GM12878 (cell line): Measurements from ENCODE around the gene MAP1A. TPM values are rescaled to one million over a fixed set of nuclear protein-coding genes. Genes with fewer than 3 reads are reported as not detected.

Experiments
- ATAC-seq: fragments of 200-7000 bp; cut with Tn5 transposase; 3 replicates; pipeline ENCODE4 v1.9.1; 2020; ENCODE audit warnings: mild to moderate bottlenecking, moderate library complexity
- BruUV-seq: library from RNA; stranded (reverse); fragments of 400-500 nt; replicated peaks from 2 replicates; lab custom pipeline; 2021; lab: Mats Ljungman, UMichigan
- CTCF ChIA-PET: fragments of 300-600 bp; sonication (Branson Sonifier 250); formaldehyde crosslinking; extraction: SDS; loops from one replicate; lab custom pipeline; 2021; ENCODE audit warnings: inconsistent platforms; lab: Yijun Ruan, JAX
- POLR2A ChIA-PET: fragments of 350-600 bp; formaldehyde crosslinking; extraction: SDS; loops from one replicate; lab custom pipeline; 2021; ENCODE audit warnings: inconsistent platforms; lab: Charles Lee
- RAD21 ChIA-PET: fragments of 300-600 bp; sonication (Branson Sonifier 250); formaldehyde crosslinking; loops from one replicate; lab custom pipeline; 2023; ENCODE audit warnings: antibody characterized with exemption; ENCODE audit not compliant: unreplicated experiment; lab: Charles Lee
- SMC1A ChIA-PET: fragments of 300-600 bp; sonication (Branson Sonifier 250); formaldehyde crosslinking; loops from one replicate; lab custom pipeline; 2023; ENCODE audit not compliant: unreplicated experiment, uncharacterized antibody; lab: Charles Lee
- DNase-seq: peaks from one replicate; pipeline ENCODE4 v3.0.0-alpha.2; 2011; ENCODE audit warnings: low read depth, low spot score
- FAIRE-seq: peaks from 3 replicates; lab custom pipeline; 2011; peaks lifted over from hg19 to GRCh38; lab: Jason Lieb, UNC
- H2AFZ ChIP-seq: 2 replicates; pipeline ENCODE4 v1.6.0; 2011; ENCODE audit warnings: low read depth, low read length, control low read depth; ENCODE audit not compliant: control insufficient read depth
- H3K27ac ChIP-seq: 2 replicates; pipeline ENCODE4 v1.5.1; 2011; ENCODE audit warnings: control low read depth; ENCODE audit not compliant: control insufficient read depth, insufficient read depth
- H3K27me3 ChIP-seq, 2 experiments: replicated peaks in 1 of 2; 2 replicates each; pipeline versions ENCODE4 v1.6.0 to v1.6.1; 2011; ENCODE audit warnings: low read length in 1 of 2; ENCODE audit not compliant: control insufficient read depth in 2 of 2, insufficient read depth in 2 of 2
- H3K36me3 ChIP-seq, 2 experiments: 2 replicates each; pipeline ENCODE4 v1.5.1; 2011; ENCODE audit warnings: low read length in 1 of 2; ENCODE audit not compliant: control insufficient read depth in 2 of 2, insufficient read depth in 2 of 2
- H3K4me1 ChIP-seq: 2 replicates; pipeline ENCODE4 v1.6.1; 2011; ENCODE audit warnings: mild to moderate bottlenecking, low read length, moderate library complexity, mixed read lengths; ENCODE audit not compliant: control insufficient read depth, insufficient read depth
- H3K4me2 ChIP-seq: 2 replicates; pipeline ENCODE4 v1.6.0; 2011; ENCODE audit warnings: control low read depth; ENCODE audit not compliant: control insufficient read depth, insufficient read depth
- H3K4me3 ChIP-seq: fragments of 200-600 bp; sonication (generic); 2 replicates; pipeline ENCODE4 v1.5.1; 2016
- H3K79me2 ChIP-seq: 2 replicates; pipeline ENCODE4 v1.6.0; 2011; ENCODE audit warnings: low read length; ENCODE audit not compliant: control insufficient read depth, insufficient read depth
- H3K9ac ChIP-seq: 2 replicates; pipeline ENCODE4 v1.8.0; 2011; ENCODE audit warnings: low read length, control low read depth, mixed read lengths; ENCODE audit not compliant: control insufficient read depth, insufficient read depth
- H3K9me3 ChIP-seq: replicated peaks from 3 replicates; pipeline ENCODE4 v1.5.1; 2011; ENCODE audit warnings: mild to moderate bottlenecking, low read length; ENCODE audit not compliant: control insufficient read depth, insufficient read depth
- H4K20me1 ChIP-seq: 2 replicates; pipeline ENCODE4 v1.6.0; 2011; ENCODE audit not compliant: control insufficient read depth, insufficient read depth
- BACH1 ChIP-seq: fragments of 450-650 bp; IDR thresholded peaks from 2 replicates; pipeline ENCODE4 v1.6.1; 2017; ENCODE audit warnings: mild to moderate bottlenecking, borderline replicate concordance
- BRCA1 ChIP-seq: IDR thresholded peaks from 2 replicates; pipeline ENCODE4 v1.6.1; 2011; ENCODE audit warnings: low read depth, low read length, improper control_type of control experiment
- CHD1 ChIP-seq: IDR thresholded peaks from 2 replicates; pipeline ENCODE4 v1.6.1; 2012; ENCODE audit warnings: low read depth, low read length, improper control_type of control experiment
- ETV6 ChIP-seq, 2 experiments: fragments of 450-650 bp in 1 of 2; IDR thresholded peaks in 1 of 2; conservative IDR thresholded peaks in 1 of 2; 2 replicates each; pipeline ENCODE4 v1.6.1; 2014; ENCODE audit warnings: antibody characterized with exemption in 1 of 2, borderline replicate concordance in 1 of 2, low read depth in 1 of 2, mild to moderate bottlenecking in 1 of 2, moderate library complexity in 1 of 2
- FOXK2 ChIP-seq: fragments of 450-650 bp; IDR thresholded peaks from 2 replicates; pipeline ENCODE4 v1.6.1; 2017; ENCODE audit warnings: mild to moderate bottlenecking, moderate library complexity
- KDM1A ChIP-seq: fragments of 200-600 bp; sonication (generic); IDR thresholded peaks from 2 replicates; pipeline ENCODE4 v1.6.1; 2016; ENCODE audit warnings: borderline replicate concordance
- KLF5 ChIP-seq: fragments of 450-650 bp; IDR thresholded peaks from 2 replicates; pipeline ENCODE4 v1.6.1; 2014; ENCODE audit warnings: mild to moderate bottlenecking; ENCODE audit not compliant: partially characterized antibody
- MEF2B ChIP-seq: fragments of 450-650 bp; IDR thresholded peaks from 2 replicates; pipeline ENCODE4 v1.6.1; 2018; ENCODE audit warnings: mild to moderate bottlenecking, moderate library complexity; ENCODE audit not compliant: partially characterized antibody, poor library complexity, severe bottlenecking
- RAD21 ChIP-seq: IDR thresholded peaks from 2 replicates; pipeline ENCODE4 v1.6.1; 2011; ENCODE audit warnings: mild to moderate bottlenecking, low read depth, low read length, moderate library complexity; ENCODE audit not compliant: insufficient read depth
- RAD51 ChIP-seq: fragments of 450-650 bp; IDR thresholded peaks from 2 replicates; pipeline ENCODE4 v1.6.1; 2016; ENCODE audit warnings: moderate library complexity, mild to moderate bottlenecking, inconsistent platforms
- RFX5 ChIP-seq: IDR thresholded peaks from 2 replicates; pipeline ENCODE4 v1.6.1; 2011; ENCODE audit warnings: low read depth, low read length, improper control_type of control experiment
- SIX5 ChIP-seq: IDR thresholded peaks from 2 replicates; pipeline ENCODE4 v1.6.1; 2011; ENCODE audit warnings: mild to moderate bottlenecking, low read depth, low read length, moderate library complexity; ENCODE audit not compliant: severe bottlenecking
- SMC3 ChIP-seq: IDR thresholded peaks from 2 replicates; pipeline ENCODE4 v1.6.1; 2011; ENCODE audit warnings: low read length, improper control_type of control experiment, borderline replicate concordance
- SREBF1 ChIP-seq: IDR thresholded peaks from 2 replicates; pipeline ENCODE4 v1.6.1; 2012; ENCODE audit warnings: mild to moderate bottlenecking, low read length
- STAT3 ChIP-seq: IDR thresholded peaks from 2 replicates; pipeline ENCODE4 v1.6.1; 2011; ENCODE audit warnings: low read depth, low read length, improper control_type of control experiment
- ZNF24 ChIP-seq: fragments of 450-650 bp; IDR thresholded peaks from 2 replicates; pipeline ENCODE4 v1.6.1; 2017; ENCODE audit warnings: antibody characterized with exemption, mild to moderate bottlenecking
- WGBS: methylation state at CpG from one replicate; pipeline ENCODE4 v1.1.6; 2016; ENCODE audit warnings: low lambda C conversion rate; ENCODE audit not compliant: insufficient replicate concordance, insufficient coverage; ENCODE audit errors: missing lambda C conversion rate; 5-methylcytosine and 5-hydroxymethylcytosine counted together
- in situ Hi-C: fragments of 300-500 bp; cut with MboI; formaldehyde crosslinking; loops from 9 replicates; pipeline ENCODE4 v1.14.3; 2018; ENCODE audit warnings: mixed read lengths
- intact Hi-C: fragments of 100-400 bp; cut with micrococcal nuclease; formaldehyde crosslinking; loops from one replicate; pipeline ENCODE4 v1.14.2; 2022; ENCODE audit not compliant: unreplicated experiment
- polyA plus RNA-seq, 11 experiments: library from polyadenylated mRNA; depleted of rRNA in 4 of 11; unstranded in 6 of 11; stranded (reverse) in 5 of 11; fragments of >200 nt; fragmentation: Nextera tagmentation in 4 of 11; fragmentation: Illumina TruSeq in 1 of 11; extraction: Ambion mirVana in 4 of 11; extraction: Trizol in 1 of 11; gene quantifications; 1 replicate in 1 of 11; 2 replicates in 10 of 11; pipeline versions ENCODE4 v1.2.1 to v1.2.3, GENCODE V29; 2011 to 2016; ENCODE audit warnings: inconsistent platforms in 2 of 11, missing spikeins in 2 of 11, low read depth in 1 of 11
- total RNA-seq, 4 experiments: library from RNA; depleted of rRNA in 3 of 4; stranded (reverse); fragments of >200 nt in 3 of 4; fragmentation: Illumina TruSeq in 1 of 4; extraction: Trizol in 1 of 4; gene quantifications; 2 replicates each; pipeline versions ENCODE4 v1.2.1 to v1.2.3, GENCODE V29; 2013 to 2021
- TF ChIP-seq, protein P1 (sequence below): IDR thresholded peaks from 2 replicates; pipeline ENCODE4 v1.6.1; 2012; ENCODE audit warnings: low read depth, low read length, improper control_type of control experiment
- TF ChIP-seq, protein P2 (sequence below): fragments of 450-650 bp; IDR thresholded peaks from 2 replicates; pipeline ENCODE4 v1.6.1; 2017; ENCODE audit warnings: mild to moderate bottlenecking

The MAP1A gene
- total and polyA plus RNA-seq, 10 of the 15 experiments (the other 5 are each of a cell fraction or from before 2014, with no cell fraction given): under 0.01 to 0.10 (median 0.05) TPM

- H2AFZ ChIP-seq: no peak overlapping the region
- in situ Hi-C loops: no loop called here
- ATAC-seq (no peak), DNase-seq (no peak), FAIRE-seq (no peak)
- H3K4me3 ChIP-seq: no peak overlapping the region
- WGBS: 85% methylated on average over 4 of the region's 4 CpGs
- BruUV-seq: no TSS peak
- ChIA-PET RAD21 (interaction anchor here (0.6 kb wide), 1 partner anchor 1504 kb away, joined by 3 read pairs; no protein-coding TSS in a partner anchor), POLR2A (interaction anchor here (0.6 kb wide), 2 partner anchors 196 to 197 kb away, joined by 3 to 4 read pairs; no protein-coding TSS in a partner anchor), SMC1A (interaction anchor here (0.6 kb wide), 2 partner anchors 196 to 633 kb away, joined by 3 read pairs; no protein-coding TSS in a partner anchor), CTCF (interaction anchor here (1.5 kb wide), 1 partner anchor 38 kb away, joined by 4 read pairs; no protein-coding TSS in a partner anchor)
- H3K4me1 ChIP-seq: no peaks in the 10 kb centered on the region
- no peaks in the 10 kb centered on the region for H3K27me3 ChIP-seq
- no peaks in the 10 kb centered on the region for H4K20me1 ChIP-seq
- H3K9ac ChIP-seq: no peak overlapping the region
- intact Hi-C loops: no loop called here
- H3K36me3 ChIP-seq: peaks cover 0 to 5% of the 10 kb centered on the region in 2 experiments; a peak in 1 of 4 replicates
- H3K27ac ChIP-seq: no peak overlapping the region
- no peaks in the 10 kb centered on the region for H3K79me2 ChIP-seq
- H3K9me3 ChIP-seq: no peaks in the 10 kb centered on the region
- H3K4me2 ChIP-seq: no peak overlapping the region
- TF ChIP-seq BRCA1 (no peak), CHD1 (no peak), ZNF24 (no peak), FOXK2 (no peak), KDM1A (no peak), BACH1 (no peak), RFX5 (no peak), SIX5 (no peak), ETV6 (conservative IDR thresholded peaks at IDR 0.05 in 1 of 2, IDR thresholded peaks at IDR 0.05 in 1 of 2; ENCODE audit: borderline replicate concordance in 1 of 2, low read depth in 1 of 2) (no peak), MEF2B (no peak), SREBF1 (no peak), KLF5 (no peak), RAD51 (no peak), STAT3 (no peak), SMC3 (no peak), RAD21 (no peak)
- TF ChIP-seq, protein P1, sequence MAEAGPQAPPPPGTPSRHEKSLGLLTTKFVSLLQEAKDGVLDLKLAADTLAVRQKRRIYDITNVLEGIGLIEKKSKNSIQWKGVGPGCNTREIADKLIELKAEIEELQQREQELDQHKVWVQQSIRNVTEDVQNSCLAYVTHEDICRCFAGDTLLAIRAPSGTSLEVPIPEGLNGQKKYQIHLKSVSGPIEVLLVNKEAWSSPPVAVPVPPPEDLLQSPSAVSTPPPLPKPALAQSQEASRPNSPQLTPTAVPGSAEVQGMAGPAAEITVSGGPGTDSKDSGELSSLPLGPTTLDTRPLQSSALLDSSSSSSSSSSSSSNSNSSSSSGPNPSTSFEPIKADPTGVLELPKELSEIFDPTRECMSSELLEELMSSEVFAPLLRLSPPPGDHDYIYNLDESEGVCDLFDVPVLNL: no peak
- TF ChIP-seq, protein P2, sequence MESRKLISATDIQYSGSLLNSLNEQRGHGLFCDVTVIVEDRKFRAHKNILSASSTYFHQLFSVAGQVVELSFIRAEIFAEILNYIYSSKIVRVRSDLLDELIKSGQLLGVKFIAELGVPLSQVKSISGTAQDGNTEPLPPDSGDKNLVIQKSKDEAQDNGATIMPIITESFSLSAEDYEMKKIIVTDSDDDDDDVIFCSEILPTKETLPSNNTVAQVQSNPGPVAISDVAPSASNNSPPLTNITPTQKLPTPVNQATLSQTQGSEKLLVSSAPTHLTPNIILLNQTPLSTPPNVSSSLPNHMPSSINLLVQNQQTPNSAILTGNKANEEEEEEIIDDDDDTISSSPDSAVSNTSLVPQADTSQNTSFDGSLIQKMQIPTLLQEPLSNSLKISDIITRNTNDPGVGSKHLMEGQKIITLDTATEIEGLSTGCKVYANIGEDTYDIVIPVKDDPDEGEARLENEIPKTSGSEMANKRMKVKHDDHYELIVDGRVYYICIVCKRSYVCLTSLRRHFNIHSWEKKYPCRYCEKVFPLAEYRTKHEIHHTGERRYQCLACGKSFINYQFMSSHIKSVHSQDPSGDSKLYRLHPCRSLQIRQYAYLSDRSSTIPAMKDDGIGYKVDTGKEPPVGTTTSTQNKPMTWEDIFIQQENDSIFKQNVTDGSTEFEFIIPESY: no peak
These were observed 34.8 kb downstream of the MAP1A start for GRCh38 chr15:43552256-43552655.
